ENCODE data around the gene TMEM231.

- TF ChIP-seq CTCF (IDR thresholded peaks at IDR 0.05; ENCODE audit: low read length): no peak
- TF ChIP-seq EZH2 (IDR thresholded peaks at IDR 0.05; ENCODE audit: borderline replicate concordance, low read length): no peak
These were observed 26.8 kb downstream of the TMEM231 start for GRCh38 chr16:75529056-75529905.
